Skeletal muscle tissue (tissue), 4 donors: Measurements from ENCODE around the gene RERE. TPM values are rescaled to one million over a fixed set of nuclear protein-coding genes. Genes with fewer than 3 reads are reported as not detected.

Experiments used
- H3K27ac ChIP-seq: one replicate; pipeline ENCODE4 v1.7.0; 2013; ENCODE audit warnings: mild to moderate bottlenecking, low read depth, low read length, inconsistent platforms
- H3K27me3 ChIP-seq, 3 donors: one replicate each; pipeline ENCODE4 v1.7.0; 2013; ENCODE audit warnings: low read length in 3 of 3; ENCODE audit not compliant: control insufficient read depth in 3 of 3, insufficient read depth in 3 of 3
- H3K36me3 ChIP-seq, 3 donors: one replicate each; pipeline ENCODE4 v1.7.0; 2013; ENCODE audit warnings: low read length in 3 of 3; ENCODE audit not compliant: control insufficient read depth in 3 of 3, insufficient read depth in 3 of 3
- H3K4me1 ChIP-seq, 3 donors: one replicate each; pipeline ENCODE4 v1.7.0; 2013; ENCODE audit warnings: low read length in 3 of 3, mild to moderate bottlenecking in 3 of 3; ENCODE audit not compliant: control insufficient read depth in 3 of 3, insufficient read depth in 3 of 3
- H3K4me3 ChIP-seq, 3 donors: one replicate each; pipeline ENCODE4 v1.7.0; 2013; ENCODE audit warnings: low read length in 3 of 3
- H3K9ac ChIP-seq, 3 donors: one replicate each; pipeline ENCODE4 v1.7.0; 2013; ENCODE audit warnings: low read length in 3 of 3, mild to moderate bottlenecking in 3 of 3, moderate library complexity in 2 of 3, low read depth in 1 of 3
- H3K9me3 ChIP-seq, 3 donors: one replicate each; pipeline ENCODE4 v1.7.0; 2013; ENCODE audit warnings: low read length in 3 of 3; ENCODE audit not compliant: control insufficient read depth in 3 of 3
- total RNA-seq: library from RNA; depleted of rRNA; stranded (reverse); fragments of >200 nt; gene quantifications from one replicate; pipeline ENCODE4 v1.2.3, GENCODE V29; 2014
- donor health status: Osteomylitis.

The RERE gene
- total RNA-seq, 1 donor from 2014 or later = 212 TPM

DNA sequence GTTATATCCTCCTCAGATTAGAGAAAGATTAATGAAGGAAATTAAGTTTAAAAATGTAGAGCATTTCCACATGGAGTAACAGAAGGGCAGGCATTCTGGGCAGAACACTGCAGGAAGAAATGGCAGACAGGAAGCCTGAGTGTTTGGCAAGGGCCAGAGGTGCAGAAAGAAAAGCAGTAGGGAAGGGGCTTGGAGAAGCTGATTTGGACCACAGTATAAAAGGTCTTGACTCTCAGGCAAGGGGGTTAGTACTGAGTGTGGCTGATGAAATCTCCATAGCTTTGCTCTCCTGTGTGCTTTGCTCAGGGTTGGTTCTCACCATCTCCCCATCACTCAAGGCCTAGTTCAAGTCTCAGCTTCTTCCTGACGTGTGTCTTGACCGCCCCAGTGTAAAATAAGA, 419.4 kb downstream of the RERE start:
- Histone ChIP-seq H3K27ac (peak overlapping the region; percentile 44), H3K9ac (no peak overlapping the region), H3K9me3 (no peaks in the 10 kb centered on the region), H3K36me3 (peaks cover 0 to 12% (median 2%) of the 10 kb centered on the region in 3 donors), H3K4me3 (peak overlapping the region in 1 of 3 donors; percentile 20), H3K4me1 (peaks cover 45 to 54% (median 51%) of the 10 kb centered on the region in 3 donors), H3K27me3 (no peaks in the 10 kb centered on the region)

GRCh38 chr1:8397511-8397910, 419.9 kb downstream of the RERE start:
- peaks cover 0 to 12% (median 2%) of the 10 kb centered on the region in 3 donors for H3K36me3 ChIP-seq
- H3K4me1 ChIP-seq = peaks cover 50 to 60% (median 53%) of the 10 kb centered on the region in 3 donors
- H3K9me3 ChIP-seq = no peaks in the 10 kb centered on the region
- peak overlapping the region in 1 of 3 donors; percentile 28 for H3K9ac ChIP-seq
- H3K4me3 ChIP-seq = peak overlapping the region in 1 of 3 donors; percentile 4
- H3K27ac ChIP-seq = peak overlapping the region; percentile 44
- H3K27me3 ChIP-seq = no peaks in the 10 kb centered on the region

DNA sequence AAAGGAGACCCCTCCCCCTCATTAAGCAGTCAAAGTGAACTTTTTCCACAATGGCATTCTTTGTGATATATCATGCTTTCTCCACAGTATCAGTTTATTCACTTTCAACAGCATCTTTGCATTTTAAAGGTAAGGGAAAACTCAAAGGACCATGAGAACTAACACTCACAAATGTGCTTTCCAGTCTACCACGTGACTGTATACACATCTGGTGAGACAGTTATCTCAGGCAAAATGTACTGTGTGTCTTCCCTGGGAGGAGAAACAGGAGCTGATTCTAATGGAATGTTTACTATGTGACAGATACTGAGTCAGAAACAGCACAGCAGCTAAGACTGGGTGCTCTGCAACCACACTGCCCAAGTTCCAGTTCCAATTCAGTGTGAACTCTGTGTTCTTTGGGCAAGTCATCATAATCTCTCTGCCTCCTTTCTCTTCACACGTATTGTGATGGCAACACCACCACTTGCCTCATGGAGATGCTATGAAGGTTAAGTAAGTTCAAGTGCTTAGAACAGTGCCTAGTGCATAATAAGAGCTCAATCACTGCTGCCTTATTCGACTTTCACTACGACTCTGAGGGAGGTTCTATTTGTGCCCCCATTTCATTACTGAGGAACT, 420.5 kb downstream of the RERE start:
- Histone ChIP-seq H3K36me3 (peaks cover 0 to 12% (median 2%) of the 10 kb centered on the region in 3 donors), H3K4me3 (peak overlapping the region; percentile 1 to 4 (median 1)), H3K27ac (peak overlapping the region; percentile 44), H3K4me1 (peaks cover 49 to 54% (median 50%) of the 10 kb centered on the region in 3 donors), H3K9me3 (no peaks in the 10 kb centered on the region), H3K9ac (no peak overlapping the region), H3K27me3 (no peaks in the 10 kb centered on the region)

GRCh38 chr1:8396083-8396785, 421.2 kb downstream of the RERE start:
- H3K36me3 ChIP-seq = peaks cover 0 to 8% (median 2%) of the 10 kb centered on the region in 3 donors
- H3K9me3 ChIP-seq = no peaks in the 10 kb centered on the region
- peak overlapping the region; percentile 44 for H3K27ac ChIP-seq
- H3K9ac ChIP-seq = no peak overlapping the region
- no peaks in the 10 kb centered on the region for H3K27me3 ChIP-seq
- H3K4me1 ChIP-seq = peaks cover 48 to 52% (median 51%) of the 10 kb centered on the region in 3 donors
- peak overlapping the region in 2 of 3 donors; percentile 0 to 1 for H3K4me3 ChIP-seq

DNA sequence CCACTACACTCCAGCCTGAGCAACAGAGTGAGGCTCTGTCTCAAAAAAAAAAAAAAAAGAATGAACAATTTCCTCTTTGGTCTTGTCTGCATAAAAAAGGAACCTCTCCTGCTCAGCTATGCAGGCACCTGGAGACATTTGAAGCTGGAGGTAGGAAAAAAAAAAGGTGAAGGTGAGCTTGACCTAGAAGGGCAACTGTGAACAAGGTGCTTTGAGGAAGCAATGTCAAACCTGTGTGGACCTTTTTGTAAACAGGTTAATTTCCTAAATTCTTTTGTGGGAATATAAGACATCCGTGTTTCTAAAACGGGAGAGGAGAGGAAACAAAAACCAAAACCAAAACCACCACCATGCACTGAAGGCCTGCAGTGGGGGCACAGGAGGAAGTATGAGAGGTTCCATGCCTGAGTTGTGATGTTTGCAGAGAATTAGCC, 422.0 kb downstream of the RERE start:
- Histone ChIP-seq H3K27me3 (no peaks in the 10 kb centered on the region), H3K4me3 (no peak overlapping the region), H3K36me3 (peaks cover 0 to 7% (median 2%) of the 10 kb centered on the region in 3 donors), H3K9me3 (no peaks in the 10 kb centered on the region), H3K27ac (peak overlapping the region; percentile 44), H3K9ac (no peak overlapping the region), H3K4me1 (peaks cover 52 to 55% (median 52%) of the 10 kb centered on the region in 3 donors)

GRCh38 chr1:8394456-8395321, 422.8 kb downstream of the RERE start:
- H3K4me1 ChIP-seq = peaks cover 52 to 61% (median 52%) of the 10 kb centered on the region in 3 donors
- no peak overlapping the region for H3K4me3 ChIP-seq
- H3K36me3 ChIP-seq = peaks cover 5 to 13% (median 7%) of the 10 kb centered on the region in 3 donors
- H3K9me3 ChIP-seq = no peaks in the 10 kb centered on the region
- no peak overlapping the region for H3K9ac ChIP-seq
- no peaks in the 10 kb centered on the region for H3K27me3 ChIP-seq
- H3K27ac ChIP-seq = peak overlapping the region; percentile 44

DNA sequence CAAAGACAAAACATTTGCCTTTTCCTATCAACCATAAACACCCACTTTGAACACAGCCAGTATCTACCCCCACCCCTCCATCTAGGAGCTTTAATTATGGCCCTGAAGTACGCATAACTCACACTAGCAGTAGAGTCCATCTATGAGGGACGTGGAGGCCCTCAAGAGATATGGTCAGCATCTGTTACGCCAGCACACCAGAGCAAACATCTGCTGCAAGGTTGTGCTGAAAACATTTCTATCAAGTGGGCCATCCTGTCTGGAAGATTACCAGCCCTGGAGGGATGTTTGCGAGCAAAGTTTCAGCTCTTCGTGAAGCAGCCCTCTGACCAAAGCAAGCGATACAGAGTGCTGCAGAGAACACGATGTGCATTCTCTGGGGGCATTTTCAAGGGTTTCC, 424.9 kb downstream of the RERE start:
- H3K4me1 ChIP-seq = peaks cover 35 to 58% (median 42%) of the 10 kb centered on the region in 3 donors
- H3K4me3 ChIP-seq = no peak overlapping the region
- H3K36me3 ChIP-seq = peaks cover 13 to 16% (median 13%) of the 10 kb centered on the region in 3 donors
- peak overlapping the region; percentile 27 for H3K27ac ChIP-seq
- H3K27me3 ChIP-seq = no peaks in the 10 kb centered on the region
- no peaks in the 10 kb centered on the region for H3K9me3 ChIP-seq
- no peak overlapping the region for H3K9ac ChIP-seq

GRCh38 chr1:8390707-8391106, 426.7 kb downstream of the RERE start:
- H3K27ac ChIP-seq = no peak overlapping the region
- no peak overlapping the region for H3K4me3 ChIP-seq
- H3K4me1 ChIP-seq = peaks cover 22 to 47% (median 36%) of the 10 kb centered on the region in 3 donors
- no peak overlapping the region for H3K9ac ChIP-seq
- H3K27me3 ChIP-seq = no peaks in the 10 kb centered on the region
- H3K9me3 ChIP-seq = no peaks in the 10 kb centered on the region
- peaks cover 13 to 16% (median 13%) of the 10 kb centered on the region in 3 donors for H3K36me3 ChIP-seq

DNA sequence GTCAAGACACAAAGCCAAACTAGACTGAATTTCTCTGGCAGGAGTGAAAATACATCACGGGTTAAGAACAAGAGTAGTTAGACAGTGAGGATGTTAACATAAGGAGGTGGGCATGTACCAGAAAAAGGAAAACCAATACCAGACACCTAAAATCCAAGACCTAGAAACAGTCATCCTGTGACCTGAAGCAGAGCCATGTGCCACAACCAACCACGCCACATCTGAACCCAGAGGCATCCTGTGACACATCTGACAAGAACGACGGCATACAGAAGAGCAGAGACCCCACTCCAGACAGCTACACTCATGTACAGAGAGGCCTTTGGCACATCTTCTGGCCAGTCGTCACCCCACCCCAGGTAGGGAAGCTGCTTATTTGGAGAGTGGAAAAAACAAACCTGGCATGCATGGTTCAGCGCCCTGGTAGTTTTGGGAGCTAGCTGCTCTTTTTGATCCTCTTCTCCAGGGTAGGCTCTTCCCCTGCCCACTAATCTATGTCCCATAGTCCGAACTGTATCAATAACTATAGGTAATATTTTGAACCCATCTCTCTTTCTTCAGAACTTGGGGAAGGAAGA, 427.4 kb downstream of the RERE start:
- Histone ChIP-seq H3K9me3 (no peaks in the 10 kb centered on the region), H3K27ac (no peak overlapping the region), H3K4me3 (no peak overlapping the region), H3K36me3 (peaks cover 12 to 13% (median 13%) of the 10 kb centered on the region in 3 donors), H3K4me1 (peaks cover 23 to 49% (median 36%) of the 10 kb centered on the region in 3 donors), H3K9ac (no peak overlapping the region), H3K27me3 (no peaks in the 10 kb centered on the region)
